ENCODE results near the gene NUP54. TPM values are rescaled to one million over a fixed set of nuclear protein-coding genes. Genes with fewer than 3 reads are reported as not detected.

Gene NUP54
- total and polyA plus RNA-seq, 10 donors: 22.8 to 43.2 (median 31.9) TPM

DNA sequence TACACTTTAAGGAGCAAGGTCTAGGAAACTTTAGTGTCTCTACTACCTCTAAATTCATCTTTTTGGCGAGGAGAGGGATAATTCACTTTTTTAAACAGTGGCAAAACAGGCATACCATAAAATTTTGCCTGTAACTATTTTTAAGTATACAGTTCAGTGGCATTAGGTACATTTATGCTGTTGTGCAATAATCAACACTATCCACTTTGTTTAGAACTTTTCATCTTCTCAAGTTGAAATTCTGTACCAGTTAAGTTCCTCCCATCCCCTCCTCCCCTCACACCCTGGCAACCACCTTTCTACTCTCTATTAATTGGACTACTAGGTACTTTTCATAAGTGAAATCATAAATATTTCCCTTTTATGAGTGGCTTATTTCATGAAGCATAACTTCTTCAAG lies 31.4 kb downstream of the NUP54 start:
- H3K4me3 ChIP-seq: no peak overlapping the region
- TF ChIP-seq POLR2A (IDR thresholded peaks at IDR 0.05): no peak
- TF ChIP-seq, protein P1, sequence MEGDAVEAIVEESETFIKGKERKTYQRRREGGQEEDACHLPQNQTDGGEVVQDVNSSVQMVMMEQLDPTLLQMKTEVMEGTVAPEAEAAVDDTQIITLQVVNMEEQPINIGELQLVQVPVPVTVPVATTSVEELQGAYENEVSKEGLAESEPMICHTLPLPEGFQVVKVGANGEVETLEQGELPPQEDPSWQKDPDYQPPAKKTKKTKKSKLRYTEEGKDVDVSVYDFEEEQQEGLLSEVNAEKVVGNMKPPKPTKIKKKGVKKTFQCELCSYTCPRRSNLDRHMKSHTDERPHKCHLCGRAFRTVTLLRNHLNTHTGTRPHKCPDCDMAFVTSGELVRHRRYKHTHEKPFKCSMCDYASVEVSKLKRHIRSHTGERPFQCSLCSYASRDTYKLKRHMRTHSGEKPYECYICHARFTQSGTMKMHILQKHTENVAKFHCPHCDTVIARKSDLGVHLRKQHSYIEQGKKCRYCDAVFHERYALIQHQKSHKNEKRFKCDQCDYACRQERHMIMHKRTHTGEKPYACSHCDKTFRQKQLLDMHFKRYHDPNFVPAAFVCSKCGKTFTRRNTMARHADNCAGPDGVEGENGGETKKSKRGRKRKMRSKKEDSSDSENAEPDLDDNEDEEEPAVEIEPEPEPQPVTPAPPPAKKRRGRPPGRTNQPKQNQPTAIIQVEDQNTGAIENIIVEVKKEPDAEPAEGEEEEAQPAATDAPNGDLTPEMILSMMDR (IDR thresholded peaks at IDR 0.05 in 8 of 11, conservative IDR thresholded peaks at IDR 0.05 in 3 of 11): no peak
- no peak for TF ChIP-seq POLR2AphosphoS5 (IDR thresholded peaks at IDR 0.05)
- no peak overlapping the region for H3K27ac ChIP-seq
- intact Hi-C loops (cut with DNase I; ENCODE audit: low total_unique reads): no loop called here
- no peak for DNase-seq
- H3K27me3 ChIP-seq (replicated peaks in 1 of 7): no peaks in the 10 kb centered on the region
- WGBS, 5 donors: 90 to 100% (median 94%) methylated on average over 1 of the region's 1 CpG
- H3K36me3 ChIP-seq: peaks cover 0 to 100% (median 63%) of the 10 kb centered on the region in 6 donors
- H3K9me3 ChIP-seq: no peaks in the 10 kb centered on the region
- no peaks in the 10 kb centered on the region for H3K4me1 ChIP-seq

DNA sequence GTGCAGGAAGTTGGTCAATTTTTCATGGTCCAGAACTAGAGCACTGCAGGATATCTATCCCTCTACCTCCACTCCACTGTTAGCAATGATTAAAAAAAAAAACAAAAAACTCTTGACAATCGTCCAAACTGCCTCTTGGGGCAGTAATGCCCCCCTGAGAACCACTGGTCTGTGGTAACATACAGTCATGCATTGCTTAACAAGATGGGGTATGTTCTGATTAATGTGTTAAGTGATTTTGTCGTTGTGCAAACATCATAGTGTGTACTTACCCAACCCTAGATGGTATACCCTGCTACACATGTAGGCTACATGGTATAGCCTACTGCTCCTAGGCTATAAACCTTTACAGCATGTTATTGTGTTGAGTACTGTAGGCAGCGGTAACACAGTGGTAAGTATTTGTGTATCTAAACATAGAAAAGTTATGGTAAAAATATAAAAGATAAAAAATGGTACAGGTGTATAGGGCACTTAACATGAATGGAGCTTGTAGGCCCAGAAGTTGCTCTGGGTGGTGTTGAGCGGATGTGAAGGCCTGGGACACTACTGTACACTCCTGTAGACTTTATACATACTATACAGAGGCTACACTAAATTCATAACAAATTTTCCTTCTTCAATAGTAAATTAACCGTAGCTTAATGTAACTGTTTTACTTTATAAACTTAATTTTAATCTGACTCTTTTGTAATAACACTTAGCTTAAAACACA lies 39.6 kb downstream of the NUP54 start:
- no peak overlapping the region for H3K27ac ChIP-seq
- H3K4me3 ChIP-seq: no peak overlapping the region
- no peaks in the 10 kb centered on the region for H3K9me3 ChIP-seq
- H3K36me3 ChIP-seq: peaks cover 0 to 22% (median 11%) of the 10 kb centered on the region in 6 donors
- TF ChIP-seq POLR2A (IDR thresholded peaks at IDR 0.05) (no peak), POLR2AphosphoS5 (IDR thresholded peaks at IDR 0.05) (no peak)
- TF ChIP-seq, protein P1 (IDR thresholded peaks at IDR 0.05 in 8 of 11, conservative IDR thresholded peaks at IDR 0.05 in 3 of 11): no peak
- WGBS, 5 donors: 56 to 64% (median 61%) methylated on average over 5 of the region's 5 CpGs
- no peak for DNase-seq
- no peaks in the 10 kb centered on the region for H3K27me3 ChIP-seq (replicated peaks in 1 of 7)
- intact Hi-C loops (cut with DNase I; ENCODE audit: low total_unique reads): no loop called here
- H3K4me1 ChIP-seq: no peaks in the 10 kb centered on the region

DNA sequence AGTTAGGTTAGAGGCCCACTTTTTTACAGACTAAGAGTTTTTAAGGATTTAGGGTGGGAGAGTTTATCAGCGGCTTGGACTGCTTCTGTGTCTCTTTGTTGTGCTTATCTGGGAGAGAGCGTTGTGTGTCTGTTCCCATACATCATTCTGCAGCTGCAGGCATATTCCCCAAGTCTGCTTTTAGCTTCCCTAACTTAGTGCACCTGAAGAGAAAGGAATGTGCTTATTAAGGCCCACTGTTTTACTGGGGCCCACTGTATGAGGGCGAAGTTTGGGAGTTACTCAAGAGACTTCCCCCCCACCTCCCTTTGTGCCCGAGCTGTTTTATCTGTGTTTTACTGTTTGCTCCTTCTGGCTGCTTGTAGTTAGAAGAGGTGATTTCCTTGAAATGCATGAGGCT lies 41.8 kb downstream of the NUP54 start:
- WGBS, 5 donors: 78 to 89% (median 80%) methylated on average over 4 of the region's 4 CpGs
- no peak overlapping the region for H3K4me3 ChIP-seq
- no peak overlapping the region for H3K27ac ChIP-seq
- H3K36me3 ChIP-seq: peaks cover 0 to under 1% (median 0%) of the 10 kb centered on the region in 6 donors
- no peak for DNase-seq
- no peaks in the 10 kb centered on the region for H3K27me3 ChIP-seq (replicated peaks in 1 of 7)
- intact Hi-C loops (cut with DNase I; ENCODE audit: low total_unique reads): no loop called here
- no peaks in the 10 kb centered on the region for H3K4me1 ChIP-seq
- TF ChIP-seq, protein P1 (IDR thresholded peaks at IDR 0.05 in 8 of 11, conservative IDR thresholded peaks at IDR 0.05 in 3 of 11): no peak
- TF ChIP-seq POLR2AphosphoS5 (IDR thresholded peaks at IDR 0.05): no peak
- H3K9me3 ChIP-seq: no peaks in the 10 kb centered on the region

DNA sequence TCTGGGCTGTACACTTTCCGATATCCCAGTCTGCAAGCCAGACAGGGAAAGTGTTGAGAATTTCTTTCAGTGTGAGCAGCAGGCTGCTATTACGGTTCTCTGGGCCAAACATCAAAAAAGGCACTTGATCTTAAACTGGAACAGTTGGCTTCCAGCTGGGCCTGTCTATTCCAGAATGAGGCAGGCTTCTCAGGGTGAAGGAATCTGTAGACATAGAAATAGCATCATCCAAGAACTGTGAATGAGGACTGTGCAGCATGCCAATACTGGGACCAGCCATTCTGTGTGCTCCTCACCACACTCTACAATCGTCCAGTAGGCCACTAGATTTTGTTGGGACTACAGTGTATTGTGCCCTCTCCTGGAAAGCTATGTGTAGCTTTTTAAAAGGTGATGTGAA lies 42.5 kb downstream of the NUP54 start:
- Histone ChIP-seq H3K27me3 (replicated peaks in 1 of 7) (no peaks in the 10 kb centered on the region), H3K4me3 (no peak overlapping the region), H3K36me3 (no peaks in the 10 kb centered on the region), H3K27ac (no peak overlapping the region), H3K4me1 (no peaks in the 10 kb centered on the region), H3K9me3 (no peaks in the 10 kb centered on the region)
- intact Hi-C loops (cut with DNase I; ENCODE audit: low total_unique reads): no loop called here
- DNase-seq: no peak
- no peak for TF ChIP-seq POLR2AphosphoS5 (IDR thresholded peaks at IDR 0.05)
- TF ChIP-seq, protein P1 (IDR thresholded peaks at IDR 0.05 in 8 of 11, conservative IDR thresholded peaks at IDR 0.05 in 3 of 11): no peak
- TF ChIP-seq POLR2A (IDR thresholded peaks at IDR 0.05): no peak
- WGBS, 5 donors: 70 to 89% (median 82%) methylated on average over 3 of the region's 3 CpGs

All from spleen (tissue), 11 donors.